A549 (cell line): ENCODE data around the gene HIGD1C. TPM values are rescaled to one million over a fixed set of nuclear protein-coding genes. Genes with fewer than 3 reads are reported as not detected.

Source experiments
- ATAC-seq, 2 experiments: fragments of 200-7000 bp in 1 of 2; fragments of >200 bp in 1 of 2; cut with Nextera tagmentation in 1 of 2; cut with Tn5 transposase in 1 of 2; 3 replicates each; pipeline versions ENCODE4 v1.8.0 to v1.9.1; 2018 to 2020; ENCODE audit warnings: mild to moderate bottlenecking in 1 of 2, moderate library complexity in 1 of 2
- CTCF ChIA-PET: fragments of 300-600 bp; sonication (Branson Sonifier 250); formaldehyde crosslinking; extraction: SDS; loops from one replicate; lab custom pipeline; 2021; ENCODE audit warnings: antibody characterized with exemption, inconsistent platforms; lab: Yijun Ruan, JAX
- POLR2A ChIA-PET: fragments of 350-600 bp; formaldehyde crosslinking; extraction: SDS; loops from one replicate; lab custom pipeline; 2021; ENCODE audit warnings: antibody characterized with exemption, inconsistent platforms; lab: Yijun Ruan, JAX
- DNase-seq, 2 experiments: peaks; one replicate each; pipeline versions ENCODE4 v3.0.0 to v3.0.0-alpha.2; 2011 to 2016; ENCODE audit warnings: low read depth in 1 of 2, low spot score in 1 of 2
- FAIRE-seq: peaks from 2 replicates; lab custom pipeline; 2011; peaks lifted over from hg19 to GRCh38; lab: Jason Lieb, UNC
- H3K27ac ChIP-seq, 2 experiments: fragments of >200 bp; sonication (Bioruptor Twin); formaldehyde crosslinking; 3 replicates each; pipeline ENCODE4 v1.5.1; 2016 to 2017
- H3K4me1 ChIP-seq: fragments of >200 bp; sonication (Bioruptor Twin); formaldehyde crosslinking; 3 replicates; pipeline ENCODE4 v1.6.1; 2016
- H3K4me2 ChIP-seq: fragments of >200 bp; sonication (Bioruptor Twin); formaldehyde crosslinking; 3 replicates; pipeline ENCODE4 v1.6.1; 2016
- H3K4me3 ChIP-seq: fragments of >200 bp; sonication (Bioruptor Twin); formaldehyde crosslinking; 3 replicates; pipeline ENCODE4 v1.5.1; 2016
- H3K9me3 ChIP-seq: fragments of >200 bp; sonication (Bioruptor Twin); formaldehyde crosslinking; 3 replicates; pipeline ENCODE4 v1.6.1; 2016
- BHLHE40 ChIP-seq: IDR thresholded peaks from 2 replicates; pipeline ENCODE4 v1.6.1; 2012; ENCODE audit warnings: low read depth, low read length, inconsistent platforms
- CEBPB ChIP-seq, 2 experiments: fragments of >200 bp in 1 of 2; sonication (Bioruptor Twin) in 1 of 2; formaldehyde crosslinking in 1 of 2; IDR thresholded peaks; 2 replicates each; pipeline ENCODE4 v1.6.1; 2012 to 2016
- HOXB5 ChIP-seq: fragments of 250-450 bp; sonication (Bioruptor Pico); IDR thresholded peaks from 2 replicates; pipeline ENCODE4 v1.5.0; 2020; ENCODE audit warnings: mild to moderate bottlenecking, moderate library complexity
- MAFK ChIP-seq: fragments of 450-650 bp; IDR thresholded peaks from 2 replicates; pipeline ENCODE4 v1.6.1; 2014; ENCODE audit not compliant: partially characterized antibody
- TP53 ChIP-seq: fragments of 250-450 bp; sonication (Bioruptor Pico); IDR thresholded peaks from 2 replicates; pipeline ENCODE4 v1.5.0; 2021; ENCODE audit warnings: mild to moderate bottlenecking, moderate library complexity
- WGBS: methylation state at CpG from one replicate; pipeline ENCODE4 v1.1.6; 2017; ENCODE audit errors: missing lambda C conversion rate; 5-methylcytosine and 5-hydroxymethylcytosine counted together
- polyA plus RNA-seq, 4 experiments: library from polyadenylated mRNA; depleted of rRNA in 3 of 4; stranded (reverse); fragments of >200 nt; fragmentation: RNase III in 1 of 4; extraction: RNeasy Plus Mini Kit Qiagen cat#74134 plus additional on column Dnase treatment in 1 of 4; gene quantifications; 2 replicates in 3 of 4; 3 replicates in 1 of 4; pipeline ENCODE4 v1.2.3, GENCODE V29; 2011 to 2017
- small RNA-seq, 6 experiments: library from RNA; depleted of rRNA; stranded (forward); fragments of <200 nt; gene quantifications; one replicate each; pipeline ENCODE3, GENCODE V24; 2012
- TF ChIP-seq, protein P1 (sequence below): fragments of 200-600 bp; sonication (generic); IDR thresholded peaks from 2 replicates; pipeline ENCODE4 v1.6.1; 2016; ENCODE audit warnings: antibody characterized with exemption, mild to moderate bottlenecking, moderate library complexity

HIGD1C gene
- polyA plus RNA-seq, 2 of the 4 experiments (the other 2 are of a cell fraction), result not detected

DNA sequence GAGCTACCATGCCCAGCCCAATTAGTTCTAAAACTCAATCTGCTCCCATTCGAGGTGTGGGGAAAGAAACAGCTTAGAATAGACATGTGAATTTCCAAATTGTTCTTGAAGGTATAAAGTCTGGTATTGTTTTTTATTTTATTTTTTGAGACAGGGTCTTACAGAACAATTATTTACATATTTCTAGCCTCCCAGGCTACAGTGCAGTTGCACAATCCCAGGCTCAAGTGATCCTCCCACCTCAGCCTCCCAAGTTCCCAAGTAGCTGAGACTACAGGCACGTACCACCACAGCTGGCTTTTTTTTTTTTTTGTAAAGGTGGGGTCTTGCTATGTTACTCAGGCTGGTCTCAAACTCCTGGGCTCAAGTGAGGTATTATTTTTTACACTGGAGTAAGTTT, 67.6 kb downstream of the HIGD1C start:
- no peak overlapping the region for H3K4me2 ChIP-seq
- no peak for FAIRE-seq
- POLR2A ChIA-PET, result no interaction called here
- no peak overlapping the region for H3K27ac ChIP-seq
- peaks cover 23% of the 10 kb centered on the region for H3K4me1 ChIP-seq
- CTCF ChIA-PET, result interaction anchor here (0.8 to 2.9 kb wide), 6 partner anchors 8 to 945 kb away, joined by 3 to 15 read pairs (median 4); no protein-coding TSS in a partner anchor
- TF ChIP-seq, protein P1, sequence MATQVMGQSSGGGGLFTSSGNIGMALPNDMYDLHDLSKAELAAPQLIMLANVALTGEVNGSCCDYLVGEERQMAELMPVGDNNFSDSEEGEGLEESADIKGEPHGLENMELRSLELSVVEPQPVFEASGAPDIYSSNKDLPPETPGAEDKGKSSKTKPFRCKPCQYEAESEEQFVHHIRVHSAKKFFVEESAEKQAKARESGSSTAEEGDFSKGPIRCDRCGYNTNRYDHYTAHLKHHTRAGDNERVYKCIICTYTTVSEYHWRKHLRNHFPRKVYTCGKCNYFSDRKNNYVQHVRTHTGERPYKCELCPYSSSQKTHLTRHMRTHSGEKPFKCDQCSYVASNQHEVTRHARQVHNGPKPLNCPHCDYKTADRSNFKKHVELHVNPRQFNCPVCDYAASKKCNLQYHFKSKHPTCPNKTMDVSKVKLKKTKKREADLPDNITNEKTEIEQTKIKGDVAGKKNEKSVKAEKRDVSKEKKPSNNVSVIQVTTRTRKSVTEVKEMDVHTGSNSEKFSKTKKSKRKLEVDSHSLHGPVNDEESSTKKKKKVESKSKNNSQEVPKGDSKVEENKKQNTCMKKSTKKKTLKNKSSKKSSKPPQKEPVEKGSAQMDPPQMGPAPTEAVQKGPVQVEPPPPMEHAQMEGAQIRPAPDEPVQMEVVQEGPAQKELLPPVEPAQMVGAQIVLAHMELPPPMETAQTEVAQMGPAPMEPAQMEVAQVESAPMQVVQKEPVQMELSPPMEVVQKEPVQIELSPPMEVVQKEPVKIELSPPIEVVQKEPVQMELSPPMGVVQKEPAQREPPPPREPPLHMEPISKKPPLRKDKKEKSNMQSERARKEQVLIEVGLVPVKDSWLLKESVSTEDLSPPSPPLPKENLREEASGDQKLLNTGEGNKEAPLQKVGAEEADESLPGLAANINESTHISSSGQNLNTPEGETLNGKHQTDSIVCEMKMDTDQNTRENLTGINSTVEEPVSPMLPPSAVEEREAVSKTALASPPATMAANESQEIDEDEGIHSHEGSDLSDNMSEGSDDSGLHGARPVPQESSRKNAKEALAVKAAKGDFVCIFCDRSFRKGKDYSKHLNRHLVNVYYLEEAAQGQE, result no peak
- TF ChIP-seq HOXB5 (CRISPR knock-in tag), result no peak
- TF ChIP-seq BHLHE40, result no peak
- peak in 1 of 2 experiments; percentile 20; a peak in 1 of 4 replicates for TF ChIP-seq CEBPB (IDR thresholded peaks at IDR 0.05)
- no peak for TF ChIP-seq TP53
- TF ChIP-seq MAFK, result no peak
- TF ChIP-seq, all 56 proteins: peak for 1
- 86% methylated on average over 2 of the region's 2 CpGs for WGBS
- no peak overlapping the region for H3K4me3 ChIP-seq
- DNase-seq, result no peak
- no peak for ATAC-seq
- no peaks in the 10 kb centered on the region for H3K9me3 ChIP-seq

Small RNA genes within 50 kb of the gene (small RNA-seq; reads per million reads assigned to genes)
- gene AC008121.1 (0 reads per million in 6 experiments), gene RF00019 (0 reads per million in 6 experiments), gene RNU6-87P (0 reads per million in 6 experiments)

Other genes starting within 250 kb of the HIGD1C start
- 77.1 and 88.9 TPM in 2 replicates for gene ATF1, start 188.4 kb upstream of the HIGD1C start, polyA plus RNA-seq (2011; rRNA removed)
- gene ATF1, start 188.4 kb upstream of the HIGD1C start, polyA plus RNA-seq (2017; fragmentation: RNase III; extraction: RNeasy Plus Mini Kit Qiagen cat#74134 plus additional on column Dnase treatment), result 30.9 to 35.9 TPM (median 34.2 TPM) in 3 replicates
- not detected in 2 replicates for gene TMPRSS12, start 109.6 kb upstream of the HIGD1C start, polyA plus RNA-seq (2011; rRNA removed)
- not detected in 3 replicates for gene TMPRSS12, start 109.6 kb upstream of the HIGD1C start, polyA plus RNA-seq (2017; fragmentation: RNase III; extraction: RNeasy Plus Mini Kit Qiagen cat#74134 plus additional on column Dnase treatment)
- 80.7 and 82.6 TPM in 2 replicates for gene SLC11A2, start 73.8 kb downstream of the HIGD1C start, polyA plus RNA-seq (2011; rRNA removed)
- 28.3 to 31.6 TPM (median 30.8 TPM) in 3 replicates for gene SLC11A2, start 73.8 kb downstream of the HIGD1C start, polyA plus RNA-seq (2017; fragmentation: RNase III; extraction: RNeasy Plus Mini Kit Qiagen cat#74134 plus additional on column Dnase treatment)
- 72.9 and 83.0 TPM in 2 replicates for gene LETMD1, start 95.8 kb downstream of the HIGD1C start, polyA plus RNA-seq (2011; rRNA removed)
- gene LETMD1, start 95.8 kb downstream of the HIGD1C start, polyA plus RNA-seq (2017; fragmentation: RNase III; extraction: RNeasy Plus Mini Kit Qiagen cat#74134 plus additional on column Dnase treatment), result 29.6 to 35.9 TPM (median 31.5 TPM) in 3 replicates
- gene CSRNP2, start 131.1 kb downstream of the HIGD1C start, polyA plus RNA-seq (2011; rRNA removed), result 20.3 and 21.6 TPM in 2 replicates
- 9.9 to 11.1 TPM (median 10.3 TPM) in 3 replicates for gene CSRNP2, start 131.1 kb downstream of the HIGD1C start, polyA plus RNA-seq (2017; fragmentation: RNase III; extraction: RNeasy Plus Mini Kit Qiagen cat#74134 plus additional on column Dnase treatment)
- gene TFCP2, start 220.6 kb downstream of the HIGD1C start, polyA plus RNA-seq (2011; rRNA removed), result 36.9 and 39.8 TPM in 2 replicates
- gene TFCP2, start 220.6 kb downstream of the HIGD1C start, polyA plus RNA-seq (2017; fragmentation: RNase III; extraction: RNeasy Plus Mini Kit Qiagen cat#74134 plus additional on column Dnase treatment), result 18.7 to 19.4 TPM (median 19.0 TPM) in 3 replicates